HUES48 (cell line): Measurements from ENCODE around the gene SPAG17.

ENCODE experiments used
- H3K27ac ChIP-seq: one replicate; pipeline ENCODE4 v1.7.0; 2013; ENCODE audit warnings: low read depth, low read length, inconsistent platforms
- H3K27me3 ChIP-seq: 2 replicates; pipeline ENCODE4 v1.6.1; 2013; ENCODE audit warnings: mild to moderate bottlenecking, low read length; ENCODE audit not compliant: control insufficient read depth, insufficient read depth
- H3K36me3 ChIP-seq: 2 replicates; pipeline ENCODE4 v1.6.1; 2013; ENCODE audit warnings: low read length; ENCODE audit not compliant: control insufficient read depth, insufficient read depth
- H3K4me1 ChIP-seq: 2 replicates; pipeline ENCODE4 v1.6.1; 2013; ENCODE audit warnings: mild to moderate bottlenecking, low read length; ENCODE audit not compliant: control insufficient read depth, insufficient read depth
- H3K4me3 ChIP-seq: 2 replicates; pipeline ENCODE4 v1.5.1; 2013; ENCODE audit warnings: mild to moderate bottlenecking, low read depth, low read length
- H3K9ac ChIP-seq: 2 replicates; pipeline ENCODE4 v1.6.1; 2013; ENCODE audit warnings: mild to moderate bottlenecking, low read depth, low read length, moderate library complexity
- H3K9me3 ChIP-seq: 2 replicates; pipeline ENCODE4 v1.6.1; 2013; ENCODE audit warnings: low read length; ENCODE audit not compliant: control insufficient read depth, insufficient read depth

SPAG17 gene

GRCh38 chr1:118028267-118028666, 156.8 kb downstream of the SPAG17 start:
- H3K27me3 ChIP-seq = no peaks in the 10 kb centered on the region
- no peaks in the 10 kb centered on the region for H3K36me3 ChIP-seq
- no peaks in the 10 kb centered on the region for H3K9me3 ChIP-seq
- H3K4me3 ChIP-seq = no peak overlapping the region
- H3K27ac ChIP-seq = no peak overlapping the region
- peaks cover 6% of the 10 kb centered on the region; the same call in 1 of the 2 replicates for H3K4me1 ChIP-seq
- H3K9ac ChIP-seq = no peak overlapping the region

DNA sequence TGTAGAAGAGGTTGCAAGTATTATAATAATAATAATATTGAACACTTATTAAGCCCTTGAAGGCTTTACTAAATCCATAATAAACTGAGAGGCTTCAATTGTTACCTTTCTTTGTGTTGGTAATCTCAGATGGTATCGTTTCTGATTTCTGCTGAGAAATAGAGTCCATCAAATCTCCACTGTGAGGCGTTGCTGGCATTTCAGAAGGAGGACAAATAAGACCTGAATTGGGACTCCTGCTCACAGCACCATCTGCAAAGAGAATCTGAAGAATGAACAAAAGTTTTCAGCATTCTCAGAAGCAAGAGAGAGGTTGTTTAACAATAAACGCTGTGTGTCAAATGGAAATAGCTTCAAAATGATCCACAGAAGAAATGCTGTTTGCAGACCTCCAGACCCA, 161.8 kb downstream of the SPAG17 start:
- H3K4me3 ChIP-seq = no peak overlapping the region
- H3K4me1 ChIP-seq = no peaks in the 10 kb centered on the region
- no peaks in the 10 kb centered on the region for H3K9me3 ChIP-seq
- H3K36me3 ChIP-seq = no peaks in the 10 kb centered on the region
- no peak overlapping the region for H3K9ac ChIP-seq
- no peaks in the 10 kb centered on the region for H3K27me3 ChIP-seq
- no peak overlapping the region for H3K27ac ChIP-seq

DNA sequence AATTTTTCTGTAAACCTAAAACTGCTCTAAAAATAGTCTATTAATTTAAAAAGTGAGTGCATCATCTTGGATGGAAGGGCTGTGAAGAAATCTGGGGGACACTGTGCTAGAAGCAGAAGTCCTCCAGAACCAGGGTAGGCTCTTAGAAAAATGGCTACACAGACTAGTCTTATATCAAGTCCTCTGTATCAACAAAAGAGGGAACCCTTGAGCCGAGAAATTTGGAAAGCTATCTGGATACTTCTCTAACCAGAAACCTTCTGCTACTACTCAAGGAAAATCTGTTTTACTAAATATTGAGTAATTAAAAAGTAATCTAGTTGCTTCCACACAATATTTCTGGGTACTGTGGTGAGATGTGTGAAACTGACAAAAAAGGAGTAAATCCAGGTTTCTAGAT, 163.4 kb downstream of the SPAG17 start:
- no peaks in the 10 kb centered on the region for H3K27me3 ChIP-seq

DNA sequence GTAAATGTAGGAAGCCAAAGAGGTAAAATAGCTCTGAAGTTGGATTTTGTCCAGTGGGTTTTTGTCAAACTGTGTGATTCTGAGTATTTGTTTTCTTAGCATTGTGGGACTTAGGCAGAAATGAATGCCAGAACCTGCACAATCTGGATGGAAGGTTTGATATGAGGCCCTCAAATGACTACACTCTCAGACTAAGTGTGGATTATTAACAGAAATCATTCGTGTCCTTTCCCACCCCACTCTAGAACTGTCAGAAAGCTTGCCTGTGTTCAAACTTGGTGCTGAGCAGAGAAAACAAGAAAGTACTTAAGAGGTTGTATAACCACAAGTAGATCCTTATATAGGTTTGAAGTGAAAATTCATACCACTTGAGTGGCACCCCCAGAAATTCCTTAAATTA, 167.0 kb downstream of the SPAG17 start:
- H3K4me1 ChIP-seq = no peaks in the 10 kb centered on the region
- H3K27me3 ChIP-seq = no peaks in the 10 kb centered on the region
- H3K9ac ChIP-seq = no peak overlapping the region
- H3K27ac ChIP-seq = no peak overlapping the region
- H3K36me3 ChIP-seq = no peaks in the 10 kb centered on the region
- no peak overlapping the region for H3K4me3 ChIP-seq
- H3K9me3 ChIP-seq = no peaks in the 10 kb centered on the region

More for the DNA sequence above, 163.4 kb downstream of the SPAG17 start:
- no peaks in the 10 kb centered on the region for H3K36me3 ChIP-seq
- H3K4me1 ChIP-seq = no peaks in the 10 kb centered on the region
- no peak overlapping the region for H3K9ac ChIP-seq
- H3K9me3 ChIP-seq = no peaks in the 10 kb centered on the region
- no peak overlapping the region for H3K27ac ChIP-seq
- no peak overlapping the region for H3K4me3 ChIP-seq

- Histone ChIP-seq H3K9ac (no peak overlapping the region), H3K27me3 (no peaks in the 10 kb centered on the region), H3K27ac (no peak overlapping the region), H3K36me3 (no peaks in the 10 kb centered on the region), H3K9me3 (no peaks in the 10 kb centered on the region), H3K4me3 (no peak overlapping the region), H3K4me1 (no peaks in the 10 kb centered on the region)
These were observed 171.1 kb downstream of the SPAG17 start for GRCh38 chr1:118013938-118014337.

GRCh38 chr1:118013336-118013735, 171.7 kb downstream of the SPAG17 start:
- Histone ChIP-seq H3K27ac (no peak overlapping the region), H3K9me3 (no peaks in the 10 kb centered on the region), H3K4me1 (no peaks in the 10 kb centered on the region), H3K9ac (no peak overlapping the region), H3K4me3 (no peak overlapping the region), H3K27me3 (no peaks in the 10 kb centered on the region), H3K36me3 (no peaks in the 10 kb centered on the region)

DNA sequence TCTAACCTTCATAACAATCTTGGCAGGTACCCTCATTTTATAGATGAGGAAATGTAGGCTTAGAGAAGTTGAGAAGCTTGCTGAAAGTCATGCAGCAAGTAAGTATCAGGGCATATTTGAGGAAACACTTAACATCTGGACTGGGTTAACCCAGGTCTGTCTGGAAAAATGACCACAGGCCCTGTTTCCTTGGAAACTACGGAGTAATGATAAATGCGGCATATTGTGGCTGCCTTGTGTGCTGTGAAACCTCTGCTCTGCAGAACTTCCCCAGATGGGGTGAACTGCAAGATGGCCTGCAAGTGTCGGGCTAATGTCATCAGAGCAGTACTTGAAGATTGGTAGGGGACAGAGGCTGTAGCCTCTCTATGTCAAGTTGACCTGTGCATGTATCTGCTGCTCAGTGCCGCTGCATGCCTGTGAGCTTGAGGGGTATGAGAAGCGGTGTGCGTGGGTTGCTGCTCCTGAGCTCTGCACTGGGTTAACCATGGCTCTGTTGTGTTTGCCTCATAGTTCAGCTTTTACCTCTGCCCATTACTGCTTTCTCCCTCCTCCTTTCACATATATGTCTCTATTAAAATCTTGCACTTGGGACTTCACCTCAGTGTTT, 172.4 kb downstream of the SPAG17 start:
- H3K9me3 ChIP-seq = no peaks in the 10 kb centered on the region
- no peak overlapping the region for H3K27ac ChIP-seq
- H3K9ac ChIP-seq = no peak overlapping the region
- no peaks in the 10 kb centered on the region for H3K4me1 ChIP-seq
- no peaks in the 10 kb centered on the region for H3K36me3 ChIP-seq
- no peak overlapping the region for H3K4me3 ChIP-seq
- no peaks in the 10 kb centered on the region for H3K27me3 ChIP-seq

- Histone ChIP-seq H3K4me3 (no peak overlapping the region), H3K4me1 (no peaks in the 10 kb centered on the region), H3K27me3 (no peaks in the 10 kb centered on the region), H3K36me3 (no peaks in the 10 kb centered on the region), H3K9me3 (no peaks in the 10 kb centered on the region; the same call in 1 of the 2 replicates), H3K9ac (no peak overlapping the region), H3K27ac (no peak overlapping the region)
These were observed 177.0 kb downstream of the SPAG17 start for GRCh38 chr1:118008011-118008410.

GRCh38 chr1:118007391-118007790, 177.6 kb downstream of the SPAG17 start:
- no peaks in the 10 kb centered on the region for H3K27me3 ChIP-seq
- H3K9me3 ChIP-seq = no peaks in the 10 kb centered on the region; the same call in 1 of the 2 replicates
- H3K36me3 ChIP-seq = no peaks in the 10 kb centered on the region
- no peak overlapping the region for H3K9ac ChIP-seq
- H3K4me3 ChIP-seq = no peak overlapping the region
- no peak overlapping the region for H3K27ac ChIP-seq
- no peaks in the 10 kb centered on the region for H3K4me1 ChIP-seq

- Histone ChIP-seq H3K9ac (no peak overlapping the region), H3K4me1 (no peaks in the 10 kb centered on the region), H3K36me3 (no peaks in the 10 kb centered on the region), H3K27ac (no peak overlapping the region), H3K4me3 (no peak overlapping the region), H3K9me3 (no peaks in the 10 kb centered on the region; the same call in 1 of the 2 replicates), H3K27me3 (no peaks in the 10 kb centered on the region)
These were observed 180.7 kb downstream of the SPAG17 start for GRCh38 chr1:118004312-118004711.

- no peaks in the 10 kb centered on the region for H3K4me1 ChIP-seq
- H3K4me3 ChIP-seq = no peak overlapping the region
These were observed 199.1 kb downstream of the SPAG17 start for GRCh38 chr1:117985973-117986372.

More at GRCh38 chr1:117985973-117986372, 199.1 kb downstream of the SPAG17 start:
- Histone ChIP-seq H3K9ac (no peak overlapping the region), H3K27me3 (no peaks in the 10 kb centered on the region), H3K36me3 (no peaks in the 10 kb centered on the region), H3K9me3 (no peaks in the 10 kb centered on the region), H3K27ac (no peak overlapping the region)
